ENCODE measurements around the gene CFAP46.
"Not testable (repeated sequence)": the region's sequence is repeated elsewhere in the genome, so short reads cannot be mapped to it uniquely, and the experiment has no call there.

The CFAP46 gene

DNA sequence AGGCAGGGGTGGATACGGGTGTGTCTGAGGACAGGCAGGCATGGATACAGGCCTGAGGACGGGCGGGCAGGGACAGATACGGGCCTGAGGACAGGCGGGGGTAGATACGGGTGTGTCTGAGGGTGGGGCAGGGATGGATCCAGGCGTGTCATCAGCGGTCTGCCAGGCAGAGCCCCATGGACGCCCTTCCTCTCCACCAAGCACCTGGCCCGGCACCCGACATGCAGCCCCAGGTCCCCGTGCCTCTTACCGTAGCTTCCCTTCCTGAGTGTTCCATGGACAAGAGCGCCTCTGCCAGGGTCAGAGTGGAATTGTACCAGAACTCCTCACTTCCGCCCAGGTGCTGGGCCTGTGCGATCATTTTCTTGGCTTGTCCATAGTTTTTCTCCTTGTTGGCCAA lies 81.8 kb downstream of the CFAP46 start:
- FAIRE-seq = no peak

DNA sequence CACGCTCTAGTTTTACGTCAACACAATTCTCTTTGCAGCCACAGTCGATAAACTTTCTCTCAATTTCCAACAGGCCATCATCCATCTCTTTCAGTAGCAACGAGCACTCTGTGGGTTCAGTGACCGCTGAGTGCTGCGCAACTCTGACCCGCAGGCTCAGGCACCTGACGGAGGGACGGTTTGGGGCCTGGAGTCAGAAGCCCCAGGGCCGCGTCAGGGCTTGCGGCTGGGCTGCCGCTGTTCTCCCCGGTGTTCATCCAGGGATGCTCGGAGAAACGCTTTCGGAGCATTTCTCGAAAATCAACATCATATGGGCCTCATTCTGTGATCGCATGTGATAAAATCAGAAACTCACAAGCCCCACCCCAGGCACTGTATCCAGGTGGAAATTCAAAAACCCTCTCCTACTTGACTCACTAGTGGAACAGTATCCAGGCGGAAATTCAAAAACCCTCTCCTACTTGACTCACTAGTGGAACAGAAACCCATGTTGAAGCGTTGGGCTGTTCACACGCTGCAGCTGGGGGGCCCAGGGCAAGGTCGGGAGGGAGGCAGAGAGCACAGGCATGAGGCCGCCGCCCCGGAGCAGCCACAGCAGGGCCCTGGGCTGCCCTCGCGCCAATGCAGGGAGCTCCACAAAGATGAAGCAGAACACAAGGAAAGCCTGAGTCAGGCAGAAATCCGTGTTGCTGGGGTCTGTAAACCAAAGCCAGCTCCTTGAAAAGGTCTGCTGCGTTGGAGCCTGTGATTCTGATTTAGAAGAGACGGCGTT lies 83.1 kb downstream of the CFAP46 start:
- FAIRE-seq = no peak

- FAIRE-seq = no peak
Measured at GRCh38 chr10:132858121-132859081, 84.0 kb downstream of the CFAP46 start.

DNA sequence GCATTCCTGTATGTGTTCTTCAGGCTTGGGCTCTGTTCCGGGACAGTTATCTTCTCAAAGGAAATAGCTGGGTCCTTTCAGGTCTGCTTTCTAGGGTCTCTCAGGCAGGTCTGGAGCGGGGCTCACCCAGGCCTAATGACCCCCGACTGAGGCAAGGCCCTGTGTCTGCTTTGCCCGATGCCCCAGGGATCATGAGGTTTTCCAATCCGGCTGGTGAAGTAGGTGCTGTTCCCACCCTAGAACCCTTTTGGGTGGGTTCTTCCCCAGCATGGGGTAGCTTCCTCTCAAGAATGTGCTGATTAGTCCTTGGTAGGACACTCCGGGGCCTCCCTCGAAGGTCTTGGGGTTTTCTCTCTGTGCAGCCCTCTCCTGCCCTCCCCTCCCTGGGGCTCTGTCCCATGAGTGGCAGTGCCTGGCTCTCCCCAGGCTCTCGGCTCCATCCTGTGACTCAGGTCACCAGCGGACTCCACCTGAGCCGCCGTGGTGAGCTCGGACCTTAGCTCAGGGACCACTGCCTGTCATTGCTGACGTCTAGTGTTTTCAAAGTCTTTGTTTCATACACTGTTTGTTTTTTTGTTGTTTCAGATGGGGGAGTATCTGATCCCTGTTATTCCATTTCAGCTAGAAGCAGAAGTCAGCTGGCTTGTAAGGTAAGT lies 85.4 kb downstream of the CFAP46 start:
- no peak for FAIRE-seq

GRCh38 chr10:132855889-132856288 lies 86.5 kb downstream of the CFAP46 start:
- no peak for FAIRE-seq

DNA sequence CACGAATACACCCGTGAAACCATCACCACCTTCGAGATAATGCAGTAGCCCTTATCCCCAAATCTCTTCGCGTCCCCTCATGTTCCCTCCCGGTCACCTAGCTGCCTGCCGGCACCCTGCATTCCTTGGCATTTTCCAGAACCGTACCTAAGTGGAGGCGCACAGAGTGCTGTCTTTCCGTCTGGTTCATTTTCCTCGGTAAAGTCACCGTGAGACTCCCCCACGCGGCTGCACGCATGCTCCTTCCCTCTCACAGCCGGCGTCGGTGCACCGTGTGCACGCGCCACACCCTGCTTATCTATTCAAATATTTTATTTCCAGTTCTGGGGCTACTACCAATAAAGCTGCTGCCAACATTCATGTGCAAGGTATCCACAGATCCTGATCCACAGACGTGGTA lies 90.9 kb downstream of the CFAP46 start:
- FAIRE-seq = no peak

DNA sequence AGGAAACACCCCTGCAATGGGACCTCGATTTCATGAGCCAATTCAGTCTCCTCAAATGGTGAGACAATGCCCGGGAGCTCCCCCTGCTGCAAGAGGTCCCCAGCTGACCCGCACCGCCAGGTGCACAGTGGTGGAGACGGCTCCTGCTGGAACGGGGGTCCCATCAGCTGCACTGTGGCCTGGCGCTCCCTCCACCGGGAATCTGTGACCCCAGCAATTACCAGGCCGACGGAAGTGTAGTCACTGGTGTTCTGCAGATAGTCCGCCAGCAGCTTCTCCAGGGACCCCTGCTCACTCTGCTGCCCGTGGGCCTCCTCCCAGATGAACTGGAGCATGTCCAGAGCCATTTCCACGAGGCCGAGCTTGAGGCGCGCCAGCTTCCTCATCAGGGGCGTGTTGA lies 91.5 kb downstream of the CFAP46 start:
- FAIRE-seq = no peak

DNA sequence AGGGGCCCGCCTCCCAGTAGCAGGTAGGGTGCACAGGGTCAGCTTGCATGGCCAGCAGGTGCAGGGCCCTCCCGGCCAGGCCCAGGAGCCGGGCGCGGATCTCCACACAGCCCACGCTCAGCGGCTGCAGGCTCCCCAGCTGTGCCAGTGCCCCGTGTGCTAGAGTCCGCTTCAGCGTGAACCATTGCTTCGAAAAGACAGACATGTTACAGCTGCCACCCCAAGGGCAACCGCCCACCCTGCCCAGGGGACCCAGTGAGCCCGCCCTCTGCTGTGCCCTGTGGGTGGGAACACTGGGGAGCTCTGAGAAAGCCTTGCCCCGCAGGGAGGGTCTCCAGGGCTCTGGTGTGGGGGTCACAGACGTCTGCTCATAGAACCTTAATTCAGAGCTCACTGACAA lies 92.1 kb downstream of the CFAP46 start:
- FAIRE-seq = no peak

GRCh38 chr10:132849546-132850031 lies 92.8 kb downstream of the CFAP46 start:
- FAIRE-seq = no peak

- FAIRE-seq = no peak
Measured at GRCh38 chr10:132848951-132849545, 93.3 kb downstream of the CFAP46 start.

GRCh38 chr10:132848291-132848701 lies 94.1 kb downstream of the CFAP46 start:
- FAIRE-seq = no peak

DNA sequence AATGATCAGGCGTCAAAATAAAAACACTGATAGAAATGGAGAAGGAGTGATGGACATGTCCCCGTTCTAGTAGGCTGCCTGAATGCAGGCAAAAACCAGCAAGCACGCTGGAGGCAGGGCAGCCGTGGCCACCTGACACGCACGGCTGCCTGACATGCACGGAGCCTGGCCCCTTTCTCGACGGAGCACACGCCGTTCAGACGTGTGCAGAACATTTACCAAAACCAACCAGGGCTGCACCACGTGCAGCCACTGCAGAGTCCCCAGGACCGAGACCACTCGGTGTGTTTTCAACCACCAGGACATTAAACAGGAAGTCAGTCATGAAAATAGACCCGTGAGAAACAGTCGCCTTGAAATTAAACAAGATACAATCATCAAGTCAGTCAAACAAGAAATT lies 94.5 kb downstream of the CFAP46 start:
- FAIRE-seq = no peak

DNA sequence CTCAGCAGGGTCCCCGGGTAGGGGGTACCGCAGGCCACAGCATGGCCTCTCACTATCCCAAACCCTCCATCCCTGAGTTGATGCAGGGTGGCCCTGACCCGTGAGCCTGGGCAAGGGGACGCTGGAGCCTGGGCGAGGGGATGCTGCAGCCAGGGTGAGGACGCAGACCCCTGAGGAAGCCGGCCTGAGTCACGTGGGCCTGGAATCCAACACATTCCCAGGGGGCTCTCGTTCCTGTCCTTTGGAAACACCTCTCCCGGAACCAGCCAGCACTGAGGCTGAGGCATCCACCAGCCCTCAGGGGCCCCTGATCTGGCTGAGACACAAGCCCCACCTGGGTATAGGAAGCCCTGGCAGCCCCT lies 95.0 kb downstream of the CFAP46 start:
- no peak for FAIRE-seq

DNA sequence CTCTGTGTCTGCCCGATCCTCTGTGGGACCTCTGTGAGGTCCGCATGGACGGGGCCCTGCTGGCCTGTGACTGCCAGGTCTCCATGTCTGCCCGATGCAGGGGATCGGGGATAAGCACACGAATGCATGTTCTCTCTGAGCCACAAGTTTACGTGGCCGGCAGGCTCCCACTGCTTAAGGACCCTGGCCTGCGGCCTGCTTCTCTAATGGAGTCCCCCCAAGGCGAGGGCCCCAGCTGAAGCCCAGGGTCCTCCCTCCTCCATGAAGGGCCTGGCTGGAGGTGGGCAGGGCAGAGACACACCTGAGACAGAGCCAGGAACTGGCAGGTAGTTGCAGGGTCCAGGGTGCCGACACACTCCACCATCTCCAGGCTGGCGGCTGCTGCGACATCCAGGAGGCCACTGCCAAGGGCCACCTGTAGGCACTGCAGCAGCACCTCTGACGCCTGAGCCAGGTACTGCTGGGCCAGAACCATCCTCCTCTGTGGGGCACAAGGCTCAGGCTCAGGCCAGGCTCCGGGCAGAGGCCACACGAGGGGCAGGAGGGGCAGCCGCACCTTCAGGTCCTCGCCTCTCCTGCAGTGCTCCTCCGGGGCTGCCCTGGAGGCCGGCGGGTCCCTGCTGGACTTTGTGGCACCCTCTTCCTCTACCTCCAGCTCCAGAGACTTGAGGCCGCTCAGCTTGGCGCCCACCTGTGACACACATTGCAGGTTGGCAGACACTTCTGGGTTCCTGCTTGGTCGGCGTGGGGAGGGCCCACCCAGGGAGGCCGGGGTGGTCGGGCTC lies 95.5 kb downstream of the CFAP46 start:
- FAIRE-seq = no peak

DNA sequence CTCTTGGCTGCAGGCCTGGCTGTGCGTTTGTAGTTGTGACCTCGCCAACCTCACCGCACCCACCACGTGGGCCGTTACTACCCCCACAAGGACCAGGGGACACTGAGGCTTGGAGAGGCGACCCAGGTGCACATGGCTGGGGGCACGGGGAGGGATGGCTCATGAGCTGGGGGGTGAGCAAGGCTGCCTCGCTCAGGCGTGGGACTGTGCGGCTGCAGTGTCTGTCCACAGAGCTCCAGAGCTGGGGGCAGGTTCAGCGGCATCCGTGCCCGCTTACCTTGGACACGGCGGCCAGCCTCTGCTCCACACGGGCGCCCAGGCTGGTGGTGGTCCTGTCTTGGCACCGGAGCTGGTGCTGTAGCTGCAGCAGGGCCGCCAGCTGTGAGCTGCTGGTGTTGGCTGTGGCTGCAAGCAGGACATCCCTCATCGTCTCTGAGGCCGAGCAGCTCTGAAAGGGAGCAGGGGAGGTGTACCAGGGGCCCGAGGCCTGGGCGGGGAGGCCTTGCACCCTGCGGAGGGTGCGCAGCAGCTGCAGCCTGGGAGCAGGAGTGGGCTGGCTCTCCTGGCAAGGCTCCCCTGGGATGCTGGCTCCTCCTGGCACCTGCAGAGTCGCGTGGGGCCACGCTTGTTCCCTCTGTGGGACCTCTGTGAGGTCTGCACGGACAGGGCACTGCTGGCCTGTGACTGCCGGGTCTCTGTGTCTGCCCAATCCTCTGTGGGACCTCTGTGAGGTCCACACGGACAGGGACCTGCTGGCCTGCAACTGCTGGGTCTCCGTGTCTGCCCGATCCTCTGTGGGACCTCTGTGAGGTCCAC lies 96.4 kb downstream of the CFAP46 start:
- no peak for FAIRE-seq

DNA sequence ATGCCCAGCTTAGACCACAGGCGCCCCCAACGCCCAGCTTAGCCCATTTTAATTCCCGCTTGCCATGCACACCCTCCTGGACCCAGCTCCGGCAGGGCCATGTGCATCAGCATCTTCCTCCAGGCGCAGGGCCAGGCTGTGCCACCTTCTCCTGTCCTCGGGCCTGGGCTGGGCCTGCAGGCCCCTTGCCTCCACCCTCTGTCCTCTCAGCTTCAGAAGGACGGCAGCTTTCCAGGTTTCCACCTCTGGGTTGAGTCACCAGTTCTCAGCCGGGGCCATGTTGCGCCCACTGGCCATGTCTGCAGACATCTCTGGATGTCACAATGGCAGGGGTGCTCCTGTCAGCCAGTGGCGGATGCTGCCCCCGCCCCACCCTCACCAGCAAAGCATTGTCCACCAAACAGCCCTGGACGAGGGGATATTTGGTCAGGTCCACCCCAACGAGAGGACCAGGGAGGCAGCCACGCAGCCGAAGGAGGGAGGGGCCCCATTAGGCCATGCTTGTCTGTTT lies 97.3 kb downstream of the CFAP46 start:
- FAIRE-seq = no peak

GRCh38 chr10:132844069-132844809 lies 98.1 kb downstream of the CFAP46 start:
- no peak for FAIRE-seq

DNA sequence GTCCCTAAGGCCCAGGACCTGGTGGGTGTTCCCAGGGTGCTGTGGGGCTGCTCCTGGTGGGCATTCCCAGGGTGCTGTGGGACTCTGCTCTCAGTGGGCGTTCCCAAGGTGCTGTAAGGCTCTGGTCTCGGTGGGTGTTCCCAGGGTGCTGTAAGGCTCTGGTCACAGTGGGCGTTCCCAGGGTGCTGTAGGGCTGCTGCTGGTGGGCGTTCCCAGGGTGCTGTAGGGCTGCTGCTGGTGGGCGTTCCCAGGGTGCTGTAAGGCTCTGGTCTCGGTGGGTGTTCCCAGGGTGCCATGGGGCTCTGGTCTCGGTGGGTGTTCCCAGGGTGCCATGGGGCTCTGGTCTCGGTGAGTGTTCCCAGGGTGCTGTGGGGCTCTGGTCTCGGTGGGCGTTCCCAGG lies 99.1 kb downstream of the CFAP46 start:
- not testable (repeated sequence) for FAIRE-seq

- no peak for FAIRE-seq
Measured at GRCh38 chr10:132842397-132842796, 100.0 kb downstream of the CFAP46 start.

GRCh38 chr10:132841615-132841975 lies 100.8 kb downstream of the CFAP46 start:
- no peak for FAIRE-seq

Measured in TTC549 (cell line).